AG10803 (cell line): ENCODE results near the gene LTBP3.

Experiments used
- DNase-seq: peaks from one replicate; pipeline ENCODE4 v3.0.0; 2010; ENCODE audit warnings: low read depth
- H3K4me3 ChIP-seq: 2 replicates; pipeline ENCODE4 v1.5.1; 2011; ENCODE audit warnings: mild to moderate bottlenecking, low read length, control low read depth
- CTCF ChIP-seq: conservative IDR thresholded peaks from 2 replicates; pipeline ENCODE4 v1.5.1; 2011; ENCODE audit warnings: mild to moderate bottlenecking, low read length, control low read depth, inconsistent platforms

The LTBP3 gene

GRCh38 chr11:65504674-65505465 is 53.3 kb downstream of the LTBP3 start:
- DNase-seq = peak; percentile 47
- H3K4me3 ChIP-seq = peak overlapping the region; percentile 96
- TF ChIP-seq CTCF = no peak

- H3K4me3 ChIP-seq = peak overlapping the region; percentile 96
- TF ChIP-seq CTCF = no peak
- peak; percentile 71 for DNase-seq
These were observed 54.0 kb downstream of the LTBP3 start for GRCh38 chr11:65503949-65504673.

GRCh38 chr11:65503368-65503948 is 54.7 kb downstream of the LTBP3 start:
- TF ChIP-seq CTCF = no peak
- DNase-seq = peak; percentile 37
- H3K4me3 ChIP-seq = peak overlapping the region; percentile 96

GRCh38 chr11:65502555-65503367 is 55.4 kb downstream of the LTBP3 start:
- H3K4me3 ChIP-seq = peak overlapping the region; percentile 96
- peak; percentile 67 for DNase-seq
- TF ChIP-seq CTCF = no peak

- H3K4me3 ChIP-seq = peak overlapping the region; percentile 96
- TF ChIP-seq CTCF = no peak
- DNase-seq = no peak
These were observed 55.9 kb downstream of the LTBP3 start for GRCh38 chr11:65502274-65502554.

GRCh38 chr11:65501472-65502273 is 56.5 kb downstream of the LTBP3 start:
- peak; percentile 63 for DNase-seq
- H3K4me3 ChIP-seq = peak overlapping the region; percentile 96
- no peak for TF ChIP-seq CTCF
